Gastrocnemius medialis (tissue), 4 donors: ENCODE measurements around the gene MAGIX.
"Not testable (repeated sequence)": the region's sequence is repeated elsewhere in the genome, so short reads cannot be mapped to it uniquely, and the experiment has no call there.

Source experiments
- CTCF ChIP-seq, 5 experiments: fragments of 450-650 bp in 3 of 5; fragments of 200-600 bp in 2 of 5; sonication (generic) in 2 of 5; IDR thresholded peaks in 4 of 5; conservative IDR thresholded peaks in 1 of 5; 1 replicate in 4 of 5; 2 replicates in 1 of 5; pipeline ENCODE4 v1.5.1; 2016 to 2019; ENCODE audit warnings: antibody characterized with exemption in 5 of 5, mild to moderate bottlenecking in 3 of 5, moderate library complexity in 3 of 5
- POLR2A ChIP-seq, 2 donors: fragments of 450-650 bp; IDR thresholded peaks; one replicate each; pipeline ENCODE4 v1.6.1; 2017; ENCODE audit warnings: antibody characterized with exemption in 2 of 2, mild to moderate bottlenecking in 2 of 2, moderate library complexity in 2 of 2

DNA sequence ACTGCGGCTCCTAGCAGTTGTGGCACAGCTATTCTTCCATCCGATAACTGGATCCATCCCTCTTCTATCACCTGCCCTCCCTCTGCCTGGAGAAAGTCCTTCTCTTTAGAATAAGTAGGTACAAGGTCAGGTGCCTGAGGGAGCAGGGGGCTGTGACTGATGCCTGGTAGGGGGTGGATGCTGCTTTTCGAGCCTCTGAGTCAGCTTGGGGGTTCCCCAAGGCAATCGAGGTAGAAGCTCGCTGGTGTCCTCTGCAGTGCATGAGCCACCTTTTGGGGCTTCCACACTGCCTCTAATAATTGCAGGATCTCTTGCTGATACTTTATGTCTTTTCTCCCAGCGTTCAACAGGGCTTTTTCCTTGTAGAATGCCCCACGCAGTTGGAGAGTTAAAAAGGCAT, 19.4 kb upstream of the MAGIX start:
- TF ChIP-seq CTCF (IDR thresholded peaks at IDR 0.05 in 4 of 5, conservative IDR thresholded peaks at IDR 0.05 in 1 of 5); POLR2A (IDR thresholded peaks at IDR 0.05): not testable (repeated sequence)
